Measurements from ENCODE around the gene INA.

DNA sequence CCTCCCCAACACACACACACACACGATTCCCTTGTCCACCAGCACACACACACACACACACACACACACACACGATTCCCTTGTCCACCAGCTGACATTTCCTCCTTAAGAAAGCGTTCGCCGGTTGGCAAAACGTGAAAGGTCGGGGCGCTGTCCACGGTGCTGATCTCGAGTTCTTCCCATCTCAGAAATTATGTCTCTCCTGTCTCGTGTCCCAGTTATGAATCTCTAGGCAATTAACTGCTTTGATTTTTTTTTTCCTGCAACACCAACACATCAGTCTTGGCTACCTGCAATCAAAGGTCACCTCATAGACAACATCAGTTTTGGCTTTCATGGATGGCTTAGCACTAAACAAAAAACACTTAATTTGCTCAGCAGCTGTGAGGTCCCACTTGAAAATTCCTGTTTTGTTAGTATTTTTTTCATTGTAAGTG lies 1.9 kb downstream of the INA start:
- TF ChIP-seq, protein P1, sequence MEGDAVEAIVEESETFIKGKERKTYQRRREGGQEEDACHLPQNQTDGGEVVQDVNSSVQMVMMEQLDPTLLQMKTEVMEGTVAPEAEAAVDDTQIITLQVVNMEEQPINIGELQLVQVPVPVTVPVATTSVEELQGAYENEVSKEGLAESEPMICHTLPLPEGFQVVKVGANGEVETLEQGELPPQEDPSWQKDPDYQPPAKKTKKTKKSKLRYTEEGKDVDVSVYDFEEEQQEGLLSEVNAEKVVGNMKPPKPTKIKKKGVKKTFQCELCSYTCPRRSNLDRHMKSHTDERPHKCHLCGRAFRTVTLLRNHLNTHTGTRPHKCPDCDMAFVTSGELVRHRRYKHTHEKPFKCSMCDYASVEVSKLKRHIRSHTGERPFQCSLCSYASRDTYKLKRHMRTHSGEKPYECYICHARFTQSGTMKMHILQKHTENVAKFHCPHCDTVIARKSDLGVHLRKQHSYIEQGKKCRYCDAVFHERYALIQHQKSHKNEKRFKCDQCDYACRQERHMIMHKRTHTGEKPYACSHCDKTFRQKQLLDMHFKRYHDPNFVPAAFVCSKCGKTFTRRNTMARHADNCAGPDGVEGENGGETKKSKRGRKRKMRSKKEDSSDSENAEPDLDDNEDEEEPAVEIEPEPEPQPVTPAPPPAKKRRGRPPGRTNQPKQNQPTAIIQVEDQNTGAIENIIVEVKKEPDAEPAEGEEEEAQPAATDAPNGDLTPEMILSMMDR (IDR thresholded peaks at IDR 0.05), result no peak
- TF ChIP-seq POLR2A (IDR thresholded peaks at IDR 0.05), result no peak
